NCI-H748 (cell line): ENCODE results near the gene DAB1.

ENCODE experiments used
- DNase-seq: peaks from one replicate; lab custom pipeline; 2025; ENCODE audit not compliant: unreplicated experiment; lab: John Stamatoyannopoulos, UW

The DAB1 gene

DNA sequence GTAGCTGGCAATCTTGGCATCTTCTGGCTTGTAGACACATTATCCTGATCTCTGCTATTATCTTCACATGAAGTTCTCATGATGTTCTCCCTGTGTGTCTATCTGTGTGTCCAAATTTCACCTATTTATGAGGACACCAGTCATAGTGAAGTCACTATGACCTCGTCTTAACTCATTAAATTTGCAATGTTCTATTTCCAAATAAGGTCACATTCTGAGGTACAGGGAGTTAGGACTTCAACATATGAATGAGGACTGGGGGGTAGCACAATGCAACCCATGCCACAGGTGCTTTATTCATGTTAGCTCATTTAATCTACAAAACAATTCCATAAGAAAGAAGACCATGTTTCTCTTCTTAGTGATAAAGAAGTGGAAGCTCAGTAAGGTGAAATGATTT lies 251.8 kb downstream of the DAB1 start:
- no peak for DNase-seq

DNA sequence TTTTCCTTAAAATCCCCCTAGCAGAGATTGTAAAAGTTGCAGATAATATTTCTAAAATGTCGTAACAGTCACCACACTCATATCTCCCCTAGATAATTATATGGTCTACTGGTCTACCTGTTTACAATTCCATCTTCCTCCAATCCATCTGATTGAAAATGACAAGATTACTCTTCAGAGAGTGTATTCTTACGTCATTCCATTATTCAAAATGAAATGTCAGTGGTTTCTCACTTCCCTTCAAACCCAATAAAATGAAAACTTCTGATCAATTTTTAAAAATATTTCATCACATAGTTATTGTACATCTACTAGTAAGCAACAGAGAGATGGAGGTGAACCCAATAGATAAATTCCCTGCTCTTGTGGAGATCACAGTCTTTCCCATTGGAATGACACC lies 255.9 kb downstream of the DAB1 start:
- no peak for DNase-seq

DNA sequence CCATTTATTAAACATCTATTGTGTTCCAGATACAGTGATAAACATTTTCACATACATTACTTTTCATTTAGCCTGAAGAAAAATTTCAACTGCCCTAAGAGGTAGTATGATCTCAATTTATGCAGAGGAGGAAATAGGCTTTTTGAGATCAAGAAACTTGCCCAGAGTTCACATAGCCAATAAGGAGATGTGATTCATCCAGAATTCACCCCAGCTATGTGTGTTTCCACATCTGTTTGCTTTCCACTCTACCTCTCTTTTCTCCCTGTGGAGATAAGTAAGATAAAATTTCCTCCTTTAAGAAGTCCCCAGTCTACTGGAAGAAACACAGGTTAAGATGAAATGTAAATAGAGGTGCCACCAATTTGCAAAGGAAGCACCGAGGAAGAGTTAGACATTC lies 258.3 kb downstream of the DAB1 start:
- no peak for DNase-seq

DNA sequence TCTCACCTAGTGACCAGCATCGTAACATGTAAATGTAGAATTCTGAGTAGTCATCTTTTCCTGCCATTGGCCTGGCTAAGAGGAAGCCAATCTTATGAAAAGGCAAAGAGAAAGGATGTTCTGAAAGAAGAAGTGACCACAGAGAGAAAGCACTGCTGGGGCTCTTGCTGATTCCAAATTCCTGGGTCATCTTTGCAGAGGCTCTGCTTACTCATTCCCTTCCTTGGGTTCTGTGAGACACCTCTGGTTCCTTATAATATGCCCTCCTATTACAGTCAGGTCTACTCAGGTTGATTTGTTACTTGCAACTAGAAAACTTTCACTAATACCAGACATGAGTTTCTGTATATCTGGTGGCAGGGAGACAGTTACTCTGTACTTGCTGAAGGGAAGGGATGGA lies 259.3 kb downstream of the DAB1 start:
- no peak for DNase-seq

DNA sequence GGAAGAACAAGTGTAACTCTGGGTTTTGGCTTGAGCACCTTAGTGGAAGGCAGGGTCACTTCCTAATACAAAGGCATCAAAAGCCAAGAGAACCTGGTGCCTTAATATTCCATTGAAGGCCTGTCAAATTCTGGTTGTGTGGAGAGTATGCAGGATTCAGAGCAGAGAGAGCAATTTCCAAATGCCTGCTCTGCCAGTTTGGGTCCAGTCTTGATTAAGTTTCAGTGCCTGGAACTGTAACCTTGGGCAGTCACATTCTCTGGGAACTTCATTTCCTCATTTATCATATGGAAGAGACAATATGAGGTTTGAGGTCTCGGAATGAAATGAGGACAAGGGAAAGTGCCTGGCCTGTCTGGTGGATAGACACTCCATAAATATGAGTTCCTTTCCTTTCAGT lies 260.1 kb downstream of the DAB1 start:
- DNase-seq, result no peak

DNA sequence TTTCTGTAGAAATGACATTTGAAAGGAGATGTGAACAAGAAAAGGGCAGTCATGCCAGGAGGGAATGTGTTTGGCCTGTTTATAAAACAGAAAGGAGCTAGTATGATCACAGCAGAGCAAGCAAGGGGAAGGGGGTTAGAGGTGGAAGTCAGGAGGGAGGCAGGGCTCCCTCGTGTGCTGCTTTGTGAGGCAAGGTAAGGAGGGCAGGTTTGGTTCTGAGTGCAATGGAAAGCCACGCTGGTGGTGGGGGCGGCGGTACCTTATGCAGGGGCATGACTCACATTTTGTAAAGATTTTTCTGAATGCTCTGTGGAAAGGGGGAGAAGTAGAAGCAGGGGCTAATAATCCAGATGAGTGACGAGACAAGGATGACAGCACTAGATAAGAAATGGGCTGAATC lies 260.5 kb downstream of the DAB1 start:
- DNase-seq, result no peak

DNA sequence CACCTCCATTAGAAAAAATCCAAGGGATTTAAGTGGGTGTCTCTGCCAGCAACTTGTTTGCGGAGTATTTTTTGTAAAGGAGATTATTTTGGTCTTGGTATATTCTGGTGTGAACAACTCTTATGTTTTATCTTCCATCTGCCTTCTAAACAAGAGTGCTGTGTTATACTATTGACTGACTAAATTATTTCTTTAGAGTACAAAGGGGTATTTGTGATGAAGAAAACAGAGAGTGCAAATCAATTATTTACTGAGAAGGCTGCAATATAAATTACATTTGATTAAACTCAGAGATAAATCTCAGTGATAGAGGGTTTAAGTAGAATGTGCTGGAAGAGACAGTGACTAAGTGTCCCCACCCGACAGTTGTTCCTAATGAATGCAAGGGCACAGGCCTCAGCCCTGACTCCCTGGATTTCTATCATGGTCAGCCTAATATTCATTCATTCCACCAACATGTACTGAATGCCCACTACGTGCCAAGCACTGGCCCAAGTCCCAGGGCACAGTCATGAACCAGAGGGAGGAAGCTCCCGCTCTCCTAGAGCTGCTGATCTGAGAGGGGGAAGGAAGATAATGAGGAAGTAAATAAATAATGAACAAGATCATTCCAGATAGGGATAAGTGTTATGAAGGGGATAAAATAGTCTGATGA lies 261.1 kb downstream of the DAB1 start:
- no peak for DNase-seq

DNA sequence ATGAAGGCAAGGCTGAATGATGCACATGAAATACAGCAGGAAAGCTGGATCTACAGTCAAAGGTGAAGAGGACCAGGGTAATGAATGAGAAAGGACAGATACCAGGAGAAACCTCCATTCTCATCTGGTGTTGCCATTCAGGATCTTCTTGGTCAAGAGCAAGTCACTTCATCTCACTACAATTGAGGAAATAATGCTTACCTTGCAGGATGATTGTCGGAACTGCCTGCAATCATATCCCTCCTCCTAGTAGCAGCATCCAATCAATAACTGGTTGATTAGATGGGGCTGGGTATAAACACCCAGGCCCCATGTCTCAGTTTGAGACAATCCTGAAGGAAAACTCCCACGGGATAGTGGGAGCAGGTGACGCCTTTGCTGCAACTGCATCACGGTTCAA lies 263.3 kb downstream of the DAB1 start:
- no peak for DNase-seq

DNA sequence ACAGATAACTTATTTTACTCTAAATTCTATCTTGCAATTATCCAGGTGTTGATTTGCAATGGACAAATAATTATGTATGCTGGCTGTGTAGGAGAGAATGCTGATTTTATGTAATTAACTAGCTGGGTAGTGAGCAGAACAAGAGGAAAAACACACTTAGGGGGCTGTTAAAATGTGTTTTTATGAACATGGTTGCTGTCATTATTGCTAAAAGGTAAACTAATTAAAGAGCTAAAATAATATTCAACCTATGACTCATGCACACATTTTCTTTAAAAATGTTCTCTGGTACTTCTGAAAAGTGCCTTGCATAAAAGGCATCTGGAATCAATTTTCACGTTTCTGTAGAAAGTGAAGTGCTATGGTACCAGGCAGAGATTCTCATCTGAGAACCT lies 265.3 kb downstream of the DAB1 start:
- no peak for DNase-seq

DNA sequence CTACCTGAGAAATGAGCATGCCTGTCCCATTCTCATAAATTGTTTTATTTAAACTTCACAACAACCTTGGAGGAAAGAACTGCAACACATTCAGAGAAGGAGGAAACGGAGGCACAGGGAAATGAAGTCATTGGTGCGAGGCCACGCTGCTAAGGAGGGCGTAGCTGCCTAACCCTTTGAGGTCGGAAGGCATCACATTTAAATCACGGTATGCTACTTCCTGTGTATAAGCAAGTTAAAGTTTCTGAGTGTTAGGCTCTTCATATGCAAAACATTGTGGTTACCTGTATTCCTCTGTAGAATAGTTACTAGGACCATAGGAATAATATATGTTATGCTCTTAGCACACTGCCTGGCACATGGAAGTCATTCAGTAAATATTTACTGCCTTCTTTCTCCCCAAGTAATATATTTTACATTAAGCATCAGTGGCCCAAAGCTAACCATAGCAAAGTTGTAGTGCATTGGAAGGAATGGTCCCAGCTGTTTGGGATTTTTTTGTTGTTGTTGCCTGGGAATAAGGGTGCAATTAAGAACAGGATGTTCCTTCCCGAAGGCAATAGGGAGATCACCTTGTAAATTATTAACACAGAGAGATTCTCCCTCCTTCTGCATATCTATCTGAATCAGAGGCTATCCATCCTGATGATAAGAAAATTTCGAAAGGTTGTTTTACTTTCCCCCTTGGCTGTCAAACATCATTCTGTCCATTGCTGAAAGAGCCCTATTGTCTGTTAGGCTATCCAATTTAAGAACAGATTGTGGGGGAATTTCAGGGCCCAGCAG lies 265.8 kb downstream of the DAB1 start:
- no peak for DNase-seq

DNA sequence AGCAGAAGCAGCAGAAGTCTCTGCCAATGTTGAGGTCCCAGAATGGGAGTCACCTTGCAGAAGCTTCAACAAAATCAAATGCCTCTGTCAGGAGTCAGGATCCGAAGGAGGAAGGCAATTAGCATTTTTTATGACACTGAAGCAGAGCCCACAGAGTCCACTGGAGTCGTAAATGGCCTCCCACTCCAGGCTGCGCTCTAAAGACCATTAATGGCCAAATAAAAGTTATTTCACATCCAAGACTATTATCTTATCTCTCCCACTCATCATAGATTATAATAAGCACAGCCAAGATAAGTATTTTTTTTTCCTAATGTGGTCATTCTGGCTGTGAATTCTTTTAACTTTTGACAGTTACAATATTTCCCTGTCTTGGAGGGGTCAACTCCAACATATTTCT lies 267.0 kb downstream of the DAB1 start:
- no peak for DNase-seq

DNA sequence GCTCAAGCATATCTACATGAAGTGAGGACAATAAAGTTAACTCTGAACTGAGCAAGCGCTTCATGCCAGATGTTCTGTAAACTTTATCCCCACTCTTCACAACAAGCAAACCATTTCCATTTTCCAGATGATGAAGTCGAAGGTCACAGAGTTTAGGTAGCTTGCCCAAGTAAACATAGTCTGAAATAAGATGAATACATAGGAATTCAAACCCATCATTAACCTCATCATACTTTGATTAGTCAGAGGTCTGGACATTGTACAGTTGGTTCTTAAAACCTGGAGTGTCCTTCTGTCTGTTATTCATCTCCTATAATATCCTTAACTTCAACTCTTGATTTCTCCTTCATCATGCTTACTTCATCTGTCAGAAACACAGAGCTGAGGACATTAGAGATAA lies 277.8 kb downstream of the DAB1 start:
- no peak for DNase-seq

DNA sequence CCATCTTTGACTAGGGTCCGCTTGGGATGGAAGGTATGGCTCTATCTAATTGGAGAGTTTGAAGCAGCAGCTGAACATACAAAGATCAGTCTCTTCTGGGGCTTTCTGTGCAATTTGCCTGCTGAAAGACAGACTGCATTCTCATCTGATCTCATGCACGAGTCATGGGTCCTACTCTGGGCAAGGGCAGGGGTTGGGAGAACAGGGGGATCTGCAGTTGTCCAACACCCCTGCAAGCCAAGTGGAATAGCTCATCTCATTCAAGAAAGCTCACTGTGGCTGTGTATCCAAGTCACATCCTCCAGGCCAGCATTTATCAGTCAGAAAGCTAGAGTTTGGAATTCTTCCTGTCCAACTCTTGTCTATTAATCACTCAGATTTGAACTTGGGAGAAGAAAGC lies 280.9 kb downstream of the DAB1 start:
- DNase-seq, result no peak

DNA sequence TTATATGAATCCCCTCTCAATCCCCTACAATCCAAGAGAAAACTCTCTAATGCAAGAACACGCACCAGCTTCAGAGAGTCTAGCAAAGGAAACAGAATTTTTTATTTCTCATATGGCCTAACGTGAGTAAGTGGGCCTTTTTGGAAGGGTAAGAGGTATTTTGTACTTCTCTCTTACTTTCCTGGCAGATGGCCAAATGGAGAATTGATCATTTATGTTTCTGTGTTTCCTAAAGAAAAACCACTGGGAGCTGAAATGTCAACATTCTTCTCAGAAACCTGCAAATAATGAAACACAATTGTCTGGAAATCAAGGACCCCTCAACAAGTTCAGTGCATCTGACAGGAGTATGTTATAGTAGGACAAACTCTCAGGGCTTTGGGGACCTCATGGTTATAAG lies 281.7 kb downstream of the DAB1 start:
- DNase-seq, result no peak

DNA sequence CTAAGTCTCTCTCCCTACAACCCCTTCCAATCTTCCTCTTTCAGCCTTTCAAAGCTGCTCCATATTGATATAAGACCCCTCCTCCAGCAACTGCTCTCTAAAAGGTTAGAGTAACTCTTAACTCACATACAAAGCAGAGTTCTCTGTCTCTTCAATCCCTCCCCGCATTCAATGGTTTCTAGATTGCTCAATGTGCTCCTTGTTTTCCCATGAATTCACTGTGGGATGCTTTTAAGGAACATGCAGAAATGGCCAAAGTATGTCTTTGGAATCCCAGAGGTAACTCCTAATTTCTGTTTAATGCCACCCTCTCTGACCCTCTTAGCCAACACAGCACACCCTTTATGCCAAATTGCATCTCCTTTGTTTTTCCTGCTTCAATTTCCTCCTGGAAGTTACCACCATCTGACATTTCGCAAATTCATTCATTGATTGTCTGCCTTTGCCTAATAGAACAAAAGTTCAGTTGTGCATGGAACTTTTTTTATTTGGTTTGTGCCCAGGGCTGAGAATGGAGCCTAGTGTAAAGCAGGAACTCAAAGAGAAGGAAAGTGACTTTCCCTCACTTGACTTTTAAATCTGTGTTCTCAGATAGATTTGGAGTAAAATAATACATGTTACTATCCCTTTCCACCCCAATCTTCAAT lies 285.3 kb downstream of the DAB1 start:
- no peak for DNase-seq

DNA sequence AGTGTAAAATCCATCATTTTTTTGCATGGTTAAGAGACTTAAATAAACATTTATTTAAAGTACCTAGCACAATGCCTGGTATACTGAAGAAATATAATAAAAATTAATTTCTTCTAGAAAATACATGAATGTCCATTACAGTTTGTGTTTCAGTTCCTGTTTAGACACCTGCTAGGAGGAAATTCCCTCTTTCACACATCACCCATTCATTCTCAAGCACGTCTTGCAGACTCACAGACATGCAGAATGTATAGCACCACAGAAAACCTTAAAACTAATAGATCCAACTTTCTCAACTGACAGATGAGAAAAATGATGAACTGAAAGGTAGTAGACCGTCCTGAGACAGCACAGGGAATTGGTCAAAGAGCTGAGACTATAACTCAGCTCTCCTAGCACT lies 285.9 kb downstream of the DAB1 start:
- DNase-seq, result no peak

DNA sequence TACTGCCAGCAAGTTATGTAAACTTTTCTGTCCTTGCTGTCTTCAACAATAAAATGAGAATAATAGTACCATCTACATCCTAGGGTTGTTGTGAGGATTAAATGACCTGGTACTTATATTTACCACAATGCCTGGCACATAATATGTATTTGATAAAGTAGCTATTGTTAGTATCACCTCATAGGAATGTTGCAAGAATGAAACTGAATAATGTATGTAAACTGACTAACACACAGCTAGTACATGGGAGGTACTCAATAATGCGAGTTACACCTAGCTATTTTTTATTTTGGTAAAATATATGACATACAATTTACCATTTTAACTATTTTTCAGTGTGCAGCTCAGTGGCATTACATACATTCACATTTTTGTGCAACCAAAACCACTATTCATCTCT lies 289.1 kb downstream of the DAB1 start:
- DNase-seq, result no peak

DNA sequence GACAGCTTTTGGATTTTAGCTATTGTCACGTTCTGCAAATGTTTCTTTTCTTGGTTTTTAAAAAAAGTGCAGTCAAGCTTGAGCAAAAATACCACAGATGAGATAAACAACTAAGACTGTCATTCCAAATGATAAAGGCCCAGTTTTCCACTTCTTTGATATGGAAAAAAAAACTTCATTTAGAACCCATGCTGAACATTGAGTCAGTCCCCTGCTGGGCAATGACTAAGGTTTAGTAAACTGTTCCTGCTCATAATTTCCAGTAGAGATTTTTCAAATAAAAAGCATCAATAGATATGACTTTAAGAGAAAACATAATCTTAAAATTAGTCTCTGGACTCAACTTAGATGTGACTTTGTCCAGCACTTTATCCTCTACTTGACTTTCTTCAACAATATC lies 290.2 kb downstream of the DAB1 start:
- DNase-seq, result no peak

DNA sequence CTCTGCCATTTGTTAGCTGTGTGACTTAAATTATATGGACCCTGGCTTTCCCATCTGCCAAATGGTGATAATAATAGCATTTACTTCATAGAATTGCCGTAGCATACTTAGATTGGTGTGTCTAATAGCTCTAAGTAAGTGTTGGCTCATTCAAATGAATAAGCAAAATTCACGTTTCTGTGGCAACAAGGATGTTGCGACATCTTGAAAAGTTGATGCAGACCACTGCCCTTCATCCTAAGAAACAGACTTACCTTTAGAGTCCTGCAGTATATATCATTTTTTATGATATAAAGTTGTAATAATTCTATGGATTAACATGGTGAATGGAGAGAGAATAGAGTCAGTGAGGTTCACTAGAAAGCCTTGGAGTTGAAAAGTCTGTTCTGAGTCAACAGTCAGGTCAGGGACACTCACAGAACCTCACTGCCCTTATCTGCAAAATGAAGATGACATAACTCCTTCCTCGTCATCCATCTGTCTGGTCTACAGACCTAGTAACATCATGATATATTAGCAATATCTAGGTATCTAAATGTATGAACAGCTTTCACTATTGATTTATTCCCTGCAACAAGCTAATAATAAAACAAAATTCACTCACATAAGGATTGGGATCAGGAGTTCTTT lies 290.8 kb downstream of the DAB1 start:
- DNase-seq, result no peak

DNA sequence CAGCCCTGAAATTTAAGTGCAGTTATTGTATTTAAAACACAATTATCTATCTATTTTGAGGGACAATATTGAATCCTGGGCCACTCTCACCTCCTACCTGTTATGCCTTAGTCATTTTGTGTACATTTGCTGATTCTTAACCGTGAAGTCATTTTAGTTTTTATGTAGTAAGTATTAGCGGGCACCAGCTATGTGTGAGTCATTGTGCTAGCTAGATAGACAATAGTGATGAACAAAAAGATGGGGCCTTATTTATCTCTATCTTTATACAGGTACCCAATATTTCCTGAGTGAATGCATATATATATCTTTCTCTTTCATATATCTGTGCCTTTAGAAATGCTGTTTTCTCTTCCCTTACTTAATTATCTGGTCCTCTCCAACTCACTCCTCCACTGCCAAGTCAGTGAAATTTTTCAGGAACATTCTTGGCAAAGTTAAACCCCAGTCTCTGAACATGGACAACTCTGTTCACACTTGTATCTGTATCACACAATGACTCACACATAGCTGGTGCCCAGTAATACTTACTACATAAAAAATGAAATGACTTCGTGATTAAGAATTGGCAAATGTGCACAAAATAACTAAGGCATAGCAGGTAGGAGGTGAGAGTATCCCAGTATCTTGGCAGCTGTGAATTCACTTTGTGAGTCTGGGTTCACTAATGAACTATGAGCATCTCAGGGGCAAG lies 292.0 kb downstream of the DAB1 start:
- DNase-seq, result no peak

DNA sequence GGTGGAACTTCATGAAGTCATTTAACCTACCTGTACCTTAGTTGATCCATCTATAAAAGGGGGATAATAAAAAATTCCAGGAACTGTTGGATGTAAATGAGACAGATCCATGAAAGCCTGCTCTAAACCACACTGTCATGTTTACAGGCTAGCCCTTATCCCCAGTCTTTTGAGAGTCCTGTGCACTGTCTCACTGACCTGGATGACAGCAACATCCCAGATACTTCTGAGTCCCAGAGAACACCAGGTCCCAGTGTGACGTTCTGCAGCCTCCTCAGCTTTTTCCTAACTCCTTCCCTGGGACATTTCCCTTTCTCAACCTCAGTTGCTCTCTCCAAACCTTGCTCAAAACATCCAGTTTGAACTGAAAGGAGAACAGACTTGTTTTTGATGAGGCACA lies 292.6 kb downstream of the DAB1 start:
- no peak for DNase-seq
